GM18870 (cell line): ENCODE results near the gene SLC1A1.

Experiments
- ATAC-seq: cut with Tn5 transposase; IDR thresholded peaks from one replicate; pipeline ENCODE4 v1.9.1; 2021; ENCODE audit warnings: moderate library complexity; ENCODE audit not compliant: unreplicated experiment

Gene SLC1A1

GRCh38 chr9:4489919-4490704, at the start of gene SLC1A1:
Gene SLC1A1 (plus strand): TSS chr9:4490468. CDS start chr9:4490680, 212 bp downstream.
- ATAC-seq, result peak; percentile 63

DNA sequence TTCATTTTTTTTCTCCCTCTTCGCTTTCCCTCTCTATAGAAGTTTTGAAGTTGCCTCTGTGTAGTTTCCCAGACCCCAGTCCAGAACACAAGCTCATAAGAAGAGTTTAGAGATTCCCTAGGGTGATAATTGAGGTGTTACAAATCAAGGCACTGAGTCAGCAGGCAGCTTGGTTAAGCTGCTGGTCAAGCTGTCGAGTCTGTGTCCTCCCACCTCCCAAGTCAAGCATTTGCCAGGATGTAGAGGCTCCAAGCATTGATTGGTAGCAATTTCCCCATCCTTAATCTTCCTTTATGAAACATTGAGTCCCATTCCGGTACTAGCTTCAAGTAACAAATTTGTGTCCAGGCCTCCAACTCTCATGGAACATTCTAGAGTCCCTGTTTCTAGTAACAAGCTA, 47.5 kb upstream of the SLC1A1 start:
- no peak for ATAC-seq

DNA sequence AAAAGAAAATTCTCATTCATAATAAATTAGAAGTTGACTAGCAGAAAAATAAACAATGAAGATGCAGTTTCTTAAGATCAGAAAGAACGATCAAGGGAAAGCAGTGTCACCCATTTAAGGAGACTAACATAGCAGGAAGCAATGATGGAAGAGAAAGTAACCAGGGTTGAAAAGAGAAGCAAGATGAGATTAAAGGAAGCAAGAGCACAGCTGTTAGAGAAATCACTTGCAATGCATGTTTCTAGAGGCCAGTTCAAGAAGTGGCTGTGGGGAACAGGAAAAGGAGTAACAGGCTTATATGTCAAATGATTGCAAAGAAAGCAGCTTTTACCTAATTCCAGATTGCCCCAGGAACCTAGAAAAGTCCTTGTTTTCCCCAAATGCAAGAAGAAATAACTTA, 46.8 kb upstream of the SLC1A1 start:
- ATAC-seq, result no peak

DNA sequence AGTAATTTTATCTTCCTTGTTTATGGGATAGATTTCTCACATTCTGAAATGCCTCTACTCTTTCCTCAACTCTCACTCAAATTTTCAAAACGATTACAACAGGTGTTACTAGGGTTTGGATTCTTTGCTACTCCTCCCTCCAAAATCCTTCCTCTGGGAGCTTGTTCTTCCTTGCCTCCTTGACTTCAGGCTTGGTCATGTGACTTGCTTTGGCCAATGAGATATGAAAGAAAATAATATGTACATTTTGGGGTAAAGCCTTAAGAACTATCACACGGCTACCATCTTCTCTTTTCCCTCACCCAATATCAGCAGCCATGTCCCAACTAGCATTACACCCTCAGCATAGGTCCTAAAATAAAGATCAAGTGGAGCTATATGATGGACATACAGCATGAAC, 28.8 kb upstream of the SLC1A1 start:
- ATAC-seq, result no peak

DNA sequence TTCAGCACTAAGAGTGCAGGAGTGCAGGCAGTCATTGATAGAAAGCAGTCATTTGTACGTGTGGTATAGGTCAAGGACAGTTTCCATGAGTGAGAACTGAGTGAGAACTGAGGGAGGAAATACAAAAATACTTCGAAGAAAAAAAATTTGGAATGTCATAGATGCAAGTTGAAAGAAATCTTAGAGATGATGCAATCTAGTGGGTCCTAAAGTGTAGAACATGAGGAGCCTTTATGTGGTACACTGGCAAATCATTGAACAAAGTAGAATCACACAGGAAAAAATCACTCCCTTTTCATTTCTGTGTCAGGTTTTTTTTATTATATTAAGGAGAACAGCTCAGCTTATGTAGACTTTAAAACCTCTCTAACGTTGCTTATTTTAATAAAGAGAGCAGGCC, 26.4 kb upstream of the SLC1A1 start:
- no peak for ATAC-seq

DNA sequence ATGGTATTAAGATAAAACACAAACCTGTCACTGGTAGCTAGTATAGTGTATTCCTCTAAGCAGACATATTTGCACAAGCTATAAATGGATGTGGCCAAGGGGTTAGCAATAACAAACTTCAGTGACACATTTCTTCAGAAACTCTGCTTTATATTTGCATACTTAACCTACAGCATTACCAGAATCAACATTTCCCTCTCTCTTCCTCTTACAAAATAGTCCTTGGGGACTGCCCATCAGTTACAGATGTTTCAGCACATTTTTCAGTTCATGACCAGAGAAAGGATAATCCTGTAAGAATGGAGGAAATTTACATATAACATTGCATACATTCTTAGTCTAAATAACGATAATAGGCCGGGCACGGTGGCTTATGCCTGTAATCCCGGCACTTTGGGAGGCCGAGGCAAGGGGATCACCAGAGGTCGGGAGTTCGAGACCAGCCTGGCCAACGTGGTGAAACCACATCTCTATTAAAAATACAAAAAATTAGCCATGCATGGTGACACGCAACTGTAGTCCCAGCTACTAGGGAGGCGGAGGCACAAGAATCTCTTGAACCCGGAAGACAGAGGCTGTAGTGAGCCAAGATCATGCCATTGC, 25.3 kb upstream of the SLC1A1 start:
- peak; percentile 98 for ATAC-seq

DNA sequence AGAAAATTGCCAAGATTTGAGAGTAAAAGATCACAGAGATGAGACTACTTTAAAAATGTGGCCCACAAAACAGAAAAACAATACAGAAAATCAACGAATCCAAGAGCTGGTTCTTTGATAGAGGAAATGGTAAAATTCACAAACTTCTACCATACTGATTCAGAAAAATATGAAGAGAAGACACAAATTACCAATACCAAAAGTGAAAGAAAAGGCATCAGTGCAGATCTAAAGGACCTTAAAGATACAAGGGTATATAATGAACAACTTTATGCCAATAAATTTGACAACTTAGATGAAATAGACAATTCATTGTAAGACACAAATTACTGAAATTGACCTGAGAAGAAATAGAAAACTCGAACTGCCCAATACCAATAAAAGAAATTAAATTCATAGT, 24.4 kb upstream of the SLC1A1 start:
- no peak for ATAC-seq

DNA sequence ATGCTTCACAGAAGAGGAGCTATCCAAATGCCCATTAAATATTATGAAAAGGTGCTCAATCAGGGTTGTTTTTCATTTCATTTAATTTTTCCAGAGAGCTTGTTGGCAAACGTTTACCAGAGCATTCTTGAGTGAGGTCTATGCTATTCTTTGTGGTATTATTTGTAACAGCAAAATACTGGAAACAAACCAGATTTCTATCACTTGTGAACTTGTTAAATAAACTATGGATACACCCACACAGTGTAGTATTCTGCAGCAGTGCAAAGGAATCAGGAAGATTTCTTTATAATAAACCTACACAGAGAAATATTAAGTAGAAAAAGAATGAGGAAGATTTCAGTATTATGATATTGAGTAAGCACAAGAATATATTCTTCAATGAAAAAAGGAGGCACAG, 15.0 kb upstream of the SLC1A1 start:
- no peak for ATAC-seq

GRCh38 chr9:4486176-4486575, 4.1 kb upstream of the SLC1A1 start:
- ATAC-seq, result peak; percentile 31

DNA sequence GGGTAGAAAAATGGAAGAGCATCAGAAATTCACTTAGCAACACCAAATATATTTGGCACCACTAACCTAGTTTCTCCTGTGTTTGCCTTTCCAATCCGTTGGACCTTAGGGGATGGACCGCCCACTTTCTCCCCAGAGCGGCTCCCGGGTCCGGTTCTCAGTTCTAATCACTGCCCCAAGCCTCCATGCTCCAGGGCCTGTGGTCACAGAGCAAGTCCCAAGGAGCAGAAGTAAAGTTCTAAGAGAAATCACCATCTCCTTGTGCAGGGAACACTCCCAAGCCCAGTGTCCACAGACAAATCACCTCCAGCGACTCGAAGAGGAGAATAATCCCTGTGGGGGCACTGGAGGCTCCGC, 728 bp upstream of the SLC1A1 start:
- no peak for ATAC-seq

DNA sequence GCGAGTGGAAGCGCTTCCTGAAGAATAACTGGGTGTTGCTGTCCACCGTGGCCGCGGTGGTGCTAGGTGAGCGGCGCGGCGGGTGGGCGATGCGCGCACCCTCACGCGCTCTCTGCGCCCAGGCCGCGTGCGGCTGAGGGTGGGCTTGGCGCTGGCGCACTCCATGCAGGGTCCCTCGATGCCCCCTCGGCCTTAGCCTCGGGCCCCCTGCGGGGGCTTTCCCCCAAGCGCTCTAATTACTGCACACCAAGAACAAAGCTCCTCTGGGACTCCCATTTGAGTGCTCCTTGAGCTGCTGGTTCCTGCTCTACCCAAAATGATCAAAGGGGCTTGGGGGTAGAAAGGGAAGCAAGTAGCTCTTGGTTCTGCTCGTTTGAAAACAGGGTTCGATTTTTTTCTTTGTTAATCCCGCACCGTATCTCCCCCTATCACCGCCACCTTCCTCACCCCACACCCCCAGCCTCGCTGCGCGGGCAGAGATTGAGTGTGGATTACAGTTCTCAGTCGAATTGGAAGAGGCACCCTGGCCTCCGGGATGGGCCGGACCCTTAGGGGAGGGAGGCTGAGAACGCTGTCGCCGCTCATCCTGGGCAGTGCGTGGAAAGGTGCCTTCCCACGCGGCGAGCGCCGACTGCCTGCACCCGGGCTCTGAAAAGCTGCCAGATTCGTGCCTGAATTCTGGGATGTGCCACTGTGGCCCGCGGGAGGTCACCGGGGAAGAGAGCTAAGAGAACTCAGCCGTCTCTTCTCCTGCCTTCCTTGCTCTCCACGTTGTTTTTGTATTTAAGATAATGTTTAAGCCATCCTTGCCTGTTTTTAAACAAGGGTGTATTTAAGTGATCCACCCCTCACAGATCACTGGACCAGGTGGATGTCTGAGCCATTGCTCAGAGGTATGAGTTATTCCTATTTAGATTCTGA, 697 bp downstream of the SLC1A1 start:
- no peak for ATAC-seq

DNA sequence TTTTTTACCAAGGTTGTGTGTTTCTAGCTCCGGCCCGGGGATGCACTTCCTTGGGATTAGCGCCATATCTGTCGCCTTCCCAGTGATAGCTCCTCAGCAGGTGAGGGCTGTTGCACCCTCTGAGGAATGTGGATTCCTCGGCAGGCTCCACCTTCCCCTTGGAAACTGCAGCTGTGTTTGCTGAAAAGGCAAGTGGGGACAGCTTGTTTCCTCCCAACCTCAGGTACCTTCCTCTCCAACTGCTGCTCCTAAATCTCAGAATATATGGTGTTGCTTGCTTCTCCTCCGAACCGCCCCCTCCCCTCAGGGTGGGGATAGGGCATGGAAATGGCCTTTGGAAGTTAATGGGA, 1.3 kb downstream of the SLC1A1 start:
- ATAC-seq, result no peak

DNA sequence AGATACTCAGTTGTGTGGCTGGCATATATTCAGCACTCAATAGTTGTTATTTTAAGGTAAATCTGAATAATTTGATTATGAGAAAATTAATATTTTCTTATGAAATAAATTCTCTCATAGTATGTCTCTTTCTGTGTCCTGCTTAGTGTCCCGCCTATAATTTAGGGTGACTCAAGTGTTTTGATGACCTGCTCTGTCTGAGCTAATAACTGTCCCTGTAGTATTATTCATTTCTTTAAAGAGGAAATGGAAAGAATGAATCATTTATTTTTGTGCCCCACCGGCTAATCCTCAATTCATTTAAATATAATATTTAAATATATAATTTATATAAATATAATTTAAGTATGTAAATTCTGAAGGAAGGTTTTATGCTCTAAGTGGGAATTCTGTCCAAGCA, 4.1 kb downstream of the SLC1A1 start:
- no peak for ATAC-seq

DNA sequence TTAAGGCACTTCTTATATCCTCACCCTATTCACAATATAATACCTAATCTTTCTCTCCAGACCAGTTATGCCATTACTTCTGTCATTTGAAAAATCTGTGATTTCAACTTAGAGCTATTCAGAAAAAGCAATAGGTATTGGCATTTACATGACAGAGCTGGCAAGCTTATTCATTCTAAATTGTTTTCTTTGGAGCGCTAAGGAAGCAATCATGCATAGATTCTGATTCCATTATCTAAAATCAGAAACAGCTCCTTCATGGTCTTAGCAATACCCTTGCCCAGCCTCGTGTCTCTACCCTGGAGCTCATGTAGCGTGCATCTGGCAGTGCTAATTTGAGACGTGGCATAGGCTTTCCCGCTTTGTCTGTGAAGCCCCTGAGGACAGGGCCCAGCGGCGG, 4.5 kb downstream of the SLC1A1 start:
- no peak for ATAC-seq

GRCh38 chr9:4495537-4495936, 5.3 kb downstream of the SLC1A1 start:
- ATAC-seq, result no peak

GRCh38 chr9:4496497-4496896, 6.2 kb downstream of the SLC1A1 start:
- no peak for ATAC-seq

GRCh38 chr9:4497395-4497794, 7.1 kb downstream of the SLC1A1 start:
- no peak for ATAC-seq

DNA sequence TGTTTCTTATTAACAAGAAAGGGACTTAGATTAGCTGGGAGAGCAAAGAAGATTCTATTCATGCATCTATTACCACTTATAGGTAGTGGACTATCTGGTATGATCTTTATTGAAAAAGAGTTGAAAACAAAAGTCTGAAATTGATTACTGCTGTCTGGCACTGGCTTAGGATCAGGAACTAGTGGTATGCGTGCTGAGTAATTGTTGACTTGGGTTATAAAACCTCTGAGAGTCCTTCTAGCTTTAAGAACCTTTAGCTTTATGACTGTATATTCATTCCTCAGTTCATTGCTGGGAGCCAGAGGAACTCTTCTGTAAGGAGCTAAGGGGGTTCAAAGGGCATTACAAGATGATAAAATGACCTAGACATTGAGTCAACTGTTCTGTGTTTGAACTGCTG, 7.6 kb downstream of the SLC1A1 start:
- ATAC-seq, result no peak

- ATAC-seq, result no peak
Measured at GRCh38 chr9:4499917-4500316, 9.6 kb downstream of the SLC1A1 start.

DNA sequence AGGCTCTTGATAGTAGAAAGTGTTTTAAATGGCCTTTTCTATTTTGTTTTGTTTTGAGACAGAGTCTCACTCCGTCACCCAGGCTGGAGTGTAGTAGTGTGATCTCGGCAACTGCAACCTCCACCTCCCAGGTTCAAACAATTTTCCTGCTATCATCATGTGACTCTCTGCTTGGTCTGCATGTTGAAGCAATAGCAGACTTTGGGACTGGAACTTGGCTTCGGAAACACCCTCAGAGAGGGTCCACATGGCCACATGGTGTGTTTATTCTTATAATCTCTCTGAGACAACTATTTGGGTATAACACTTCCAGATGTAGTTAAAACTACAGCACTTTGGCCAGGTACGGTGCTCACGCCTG, 10.9 kb downstream of the SLC1A1 start:
- ATAC-seq, result no peak

- ATAC-seq, result no peak
Measured at GRCh38 chr9:4502444-4502843, 12.2 kb downstream of the SLC1A1 start.

DNA sequence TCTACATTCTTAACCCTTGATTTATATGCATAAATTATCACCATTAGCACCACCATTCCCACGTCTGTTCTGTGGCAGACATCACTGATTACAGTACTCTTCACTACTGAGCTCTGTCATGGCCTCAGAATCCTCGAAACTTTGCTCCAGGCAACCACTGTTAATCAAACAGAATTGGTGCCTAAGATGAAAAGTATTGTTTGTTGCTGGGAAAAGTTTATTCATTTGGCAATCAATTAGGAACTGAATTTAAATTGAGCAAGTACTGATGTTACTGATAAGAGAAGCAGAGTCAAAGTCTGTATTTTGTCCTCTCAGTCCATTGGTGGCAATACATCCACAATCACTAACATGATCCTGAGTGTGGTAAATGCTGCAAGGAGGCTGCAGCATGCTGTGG, 12.8 kb downstream of the SLC1A1 start:
- ATAC-seq, result no peak
